ENCODE measurements around the gene STK17A.

The STK17A gene

DNA sequence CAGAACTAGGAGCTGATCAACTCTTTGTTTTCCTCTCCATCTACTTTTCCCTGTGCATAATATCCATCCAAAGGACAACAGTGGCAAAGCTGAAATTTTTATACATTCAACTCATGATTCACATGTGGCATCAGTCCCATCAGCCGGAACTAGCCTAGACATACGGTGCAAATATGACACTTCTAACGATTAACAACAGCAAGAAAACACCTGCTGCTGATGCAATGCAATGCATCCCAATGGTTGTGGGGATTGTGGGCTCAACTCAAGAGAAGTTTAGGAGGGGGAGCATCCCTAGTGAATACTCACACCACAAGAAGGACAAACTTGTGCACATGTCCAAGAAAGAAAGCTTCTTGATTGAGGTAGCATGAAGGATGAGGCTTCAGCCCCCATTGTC lies 20.5 kb upstream of the STK17A start:
- ATAC-seq (ENCODE audit: low read depth): no peak
- no peak overlapping the region for H3K4me3 ChIP-seq (ENCODE audit: severe bottlenecking)
- no peaks in the 10 kb centered on the region for H3K9me3 ChIP-seq (ENCODE audit: severe bottlenecking)
- H3K27me3 ChIP-seq (ENCODE audit: insufficient read depth, poor library complexity, severe bottlenecking): no peaks in the 10 kb centered on the region
- H3K36me3 ChIP-seq (ENCODE audit: low read depth): no peaks in the 10 kb centered on the region
- no peak for DNase-seq (ENCODE audit: low spot score)
- H3K27ac ChIP-seq (ENCODE audit: poor library complexity, severe bottlenecking): no peak overlapping the region
- peaks cover 9% of the 10 kb centered on the region for H3K4me1 ChIP-seq (ENCODE audit: insufficient read depth, poor library complexity, severe bottlenecking)
- TF ChIP-seq, protein P1, sequence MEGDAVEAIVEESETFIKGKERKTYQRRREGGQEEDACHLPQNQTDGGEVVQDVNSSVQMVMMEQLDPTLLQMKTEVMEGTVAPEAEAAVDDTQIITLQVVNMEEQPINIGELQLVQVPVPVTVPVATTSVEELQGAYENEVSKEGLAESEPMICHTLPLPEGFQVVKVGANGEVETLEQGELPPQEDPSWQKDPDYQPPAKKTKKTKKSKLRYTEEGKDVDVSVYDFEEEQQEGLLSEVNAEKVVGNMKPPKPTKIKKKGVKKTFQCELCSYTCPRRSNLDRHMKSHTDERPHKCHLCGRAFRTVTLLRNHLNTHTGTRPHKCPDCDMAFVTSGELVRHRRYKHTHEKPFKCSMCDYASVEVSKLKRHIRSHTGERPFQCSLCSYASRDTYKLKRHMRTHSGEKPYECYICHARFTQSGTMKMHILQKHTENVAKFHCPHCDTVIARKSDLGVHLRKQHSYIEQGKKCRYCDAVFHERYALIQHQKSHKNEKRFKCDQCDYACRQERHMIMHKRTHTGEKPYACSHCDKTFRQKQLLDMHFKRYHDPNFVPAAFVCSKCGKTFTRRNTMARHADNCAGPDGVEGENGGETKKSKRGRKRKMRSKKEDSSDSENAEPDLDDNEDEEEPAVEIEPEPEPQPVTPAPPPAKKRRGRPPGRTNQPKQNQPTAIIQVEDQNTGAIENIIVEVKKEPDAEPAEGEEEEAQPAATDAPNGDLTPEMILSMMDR (IDR thresholded peaks at IDR 0.05; ENCODE audit: poor library complexity, severe bottlenecking): no peak

DNA sequence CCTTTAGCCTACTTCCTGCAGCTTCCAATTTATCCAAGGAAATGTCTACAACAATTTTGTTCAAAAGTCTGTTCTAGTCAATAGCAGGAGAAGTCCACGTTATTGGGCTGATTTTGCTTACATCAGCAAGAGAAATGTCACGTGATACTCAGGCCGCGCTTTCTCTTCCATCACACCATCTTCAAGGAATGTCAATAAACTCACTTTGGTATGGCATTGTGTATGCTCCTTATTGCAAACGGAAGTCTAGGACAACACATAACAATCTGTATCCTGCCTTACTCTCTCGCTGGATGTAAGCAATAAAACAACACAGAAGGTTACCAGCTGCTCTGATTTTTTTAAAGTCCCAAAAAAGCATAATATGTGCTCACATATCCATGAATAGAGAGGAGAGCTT lies 17.1 kb upstream of the STK17A start:
- H3K4me3 ChIP-seq (ENCODE audit: severe bottlenecking): no peak overlapping the region
- TF ChIP-seq, protein P1 (IDR thresholded peaks at IDR 0.05; ENCODE audit: poor library complexity, severe bottlenecking): no peak
- no peaks in the 10 kb centered on the region for H3K36me3 ChIP-seq (ENCODE audit: low read depth)
- no peaks in the 10 kb centered on the region for H3K9me3 ChIP-seq (ENCODE audit: severe bottlenecking)
- H3K27ac ChIP-seq (ENCODE audit: poor library complexity, severe bottlenecking): no peak overlapping the region
- DNase-seq (ENCODE audit: low spot score): no peak
- H3K27me3 ChIP-seq (ENCODE audit: insufficient read depth, poor library complexity, severe bottlenecking): no peaks in the 10 kb centered on the region
- ATAC-seq (ENCODE audit: low read depth): no peak
- H3K4me1 ChIP-seq (ENCODE audit: insufficient read depth, poor library complexity, severe bottlenecking): peaks cover 35% of the 10 kb centered on the region

DNA sequence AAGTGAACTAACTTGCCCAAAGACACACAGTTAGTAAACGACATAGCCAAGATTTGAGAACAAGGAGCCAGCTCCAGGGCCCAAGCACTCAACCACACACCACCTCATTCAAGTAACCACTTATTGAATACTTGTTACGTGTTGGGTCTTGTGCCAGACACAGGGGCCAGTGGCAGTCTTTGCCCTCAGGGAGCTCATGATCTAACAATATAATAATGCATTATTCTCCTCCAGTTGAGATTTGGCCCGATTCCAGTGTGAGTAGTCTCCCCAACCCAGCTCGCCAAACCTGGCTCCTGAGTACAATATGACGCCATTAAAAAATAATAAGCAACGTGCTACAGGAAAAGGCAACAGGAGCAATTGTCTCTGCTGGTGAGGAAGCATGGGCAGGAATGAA lies 14.4 kb upstream of the STK17A start:
- Histone ChIP-seq H3K36me3 (ENCODE audit: low read depth) (no peaks in the 10 kb centered on the region), H3K4me1 (ENCODE audit: insufficient read depth, poor library complexity, severe bottlenecking) (peaks cover 59% of the 10 kb centered on the region), H3K27me3 (ENCODE audit: insufficient read depth, poor library complexity, severe bottlenecking) (no peaks in the 10 kb centered on the region), H3K9me3 (ENCODE audit: severe bottlenecking) (no peaks in the 10 kb centered on the region), H3K27ac (ENCODE audit: poor library complexity, severe bottlenecking) (peak overlapping the region; percentile 99), H3K4me3 (ENCODE audit: severe bottlenecking) (no peak overlapping the region)
- DNase-seq (ENCODE audit: low spot score) (peak; percentile 95), ATAC-seq (ENCODE audit: low read depth) (peak; percentile 75)
- TF ChIP-seq, protein P1 (IDR thresholded peaks at IDR 0.05; ENCODE audit: poor library complexity, severe bottlenecking): no peak

DNA sequence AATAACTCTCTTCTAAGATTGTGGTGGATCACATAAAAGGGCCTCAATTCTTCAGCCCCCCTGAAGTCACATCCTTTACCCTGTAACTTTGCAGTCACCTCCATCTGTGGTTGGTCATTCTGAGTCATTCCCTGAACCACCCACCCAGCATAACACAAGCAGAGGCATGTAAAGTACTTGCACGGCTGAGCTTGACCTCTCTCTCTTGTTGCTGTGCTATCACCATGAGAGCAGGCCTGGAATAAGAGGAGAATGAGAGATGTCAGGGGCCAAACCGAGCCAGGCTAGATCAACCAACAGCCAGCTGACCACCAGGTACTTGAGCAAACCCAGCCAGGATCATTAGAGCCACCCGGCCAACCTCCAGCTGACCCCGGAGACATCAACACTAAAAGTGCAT lies 13.5 kb upstream of the STK17A start:
- TF ChIP-seq, protein P1 (IDR thresholded peaks at IDR 0.05; ENCODE audit: poor library complexity, severe bottlenecking): no peak
- Histone ChIP-seq H3K9me3 (ENCODE audit: severe bottlenecking) (no peaks in the 10 kb centered on the region), H3K4me1 (ENCODE audit: insufficient read depth, poor library complexity, severe bottlenecking) (peaks cover 59% of the 10 kb centered on the region), H3K36me3 (ENCODE audit: low read depth) (no peaks in the 10 kb centered on the region), H3K27ac (ENCODE audit: poor library complexity, severe bottlenecking) (peak overlapping the region; percentile 99), H3K27me3 (ENCODE audit: insufficient read depth, poor library complexity, severe bottlenecking) (no peaks in the 10 kb centered on the region), H3K4me3 (ENCODE audit: severe bottlenecking) (no peak overlapping the region)
- ATAC-seq (ENCODE audit: low read depth): peak; percentile 57
- peak; percentile 71 for DNase-seq (ENCODE audit: low spot score)

DNA sequence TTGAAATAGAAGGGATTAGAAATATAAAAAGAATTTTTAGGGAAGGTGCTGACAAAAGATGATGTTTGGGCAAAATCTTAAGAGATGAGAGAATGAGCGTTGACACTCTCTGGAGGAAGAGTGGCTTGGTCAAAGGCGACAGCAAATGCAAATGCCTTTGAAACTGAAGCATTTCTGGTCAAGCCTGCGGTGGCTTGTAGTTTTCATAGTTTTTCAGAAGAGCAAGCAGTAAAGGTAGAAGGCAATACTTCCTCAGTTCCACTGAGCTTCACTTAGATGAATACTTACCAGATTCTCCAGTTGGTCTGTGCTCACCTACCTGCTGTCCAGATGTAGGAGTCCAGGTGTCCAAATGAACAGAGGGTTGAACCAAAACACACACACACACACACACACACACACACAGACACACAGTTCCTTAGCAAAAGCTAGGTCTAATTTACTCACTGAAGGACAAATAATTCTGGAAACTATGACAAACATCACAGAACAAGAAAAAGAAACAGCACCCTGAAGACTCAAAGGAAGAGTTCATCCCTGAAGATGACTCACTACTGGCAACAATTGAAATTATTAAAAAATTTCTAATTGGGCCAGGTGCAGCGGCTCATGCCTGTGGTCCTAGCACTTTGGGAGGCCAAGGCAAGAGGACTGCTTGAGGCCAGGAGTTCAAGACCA lies 12.1 kb upstream of the STK17A start:
- Histone ChIP-seq H3K27me3 (ENCODE audit: insufficient read depth, poor library complexity, severe bottlenecking) (no peaks in the 10 kb centered on the region), H3K9me3 (ENCODE audit: severe bottlenecking) (no peaks in the 10 kb centered on the region), H3K36me3 (ENCODE audit: low read depth) (no peaks in the 10 kb centered on the region), H3K4me1 (ENCODE audit: insufficient read depth, poor library complexity, severe bottlenecking) (peaks cover 59% of the 10 kb centered on the region), H3K27ac (ENCODE audit: poor library complexity, severe bottlenecking) (peak overlapping the region; percentile 99), H3K4me3 (ENCODE audit: severe bottlenecking) (no peak overlapping the region)
- TF ChIP-seq, protein P1 (IDR thresholded peaks at IDR 0.05; ENCODE audit: poor library complexity, severe bottlenecking): no peak
- ATAC-seq (ENCODE audit: low read depth) (no peak), DNase-seq (ENCODE audit: low spot score) (no peak)

All from RWPE2 (cell line).